ENCODE data around the gene MED13L. TPM values are rescaled to one million over a fixed set of nuclear protein-coding genes. Genes with fewer than 3 reads are reported as not detected.

MED13L gene
- total RNA-seq, 4 donors from 2014 or later, result 126 to 194 (median 154) TPM

- no peaks in the 10 kb centered on the region for H3K9me3 ChIP-seq
- TF ChIP-seq EP300 (IDR thresholded peaks at IDR 0.05; ENCODE audit: low read depth) (no peak), POLR2A (IDR thresholded peaks at IDR 0.05) (no peak), CTCF (IDR thresholded peaks at IDR 0.05) (no peak), POLR2AphosphoS5 (IDR thresholded peaks at IDR 0.05) (no peak)
- H3K27ac ChIP-seq, result no peak overlapping the region
- H3K27me3 ChIP-seq, result no peaks in the 10 kb centered on the region
- no peaks in the 10 kb centered on the region for H3K36me3 ChIP-seq
- in situ Hi-C loops (cut with MboI; ENCODE audit: low pct_ligation_motif_present in 1 of 4, low pct_unique_long_range_greater_than_20kb in 1 of 4, low sequenced_read_pairs in 3 of 4), result no loop called here
- 80 to 86% methylated on average over 4 of the region's 4 CpGs for WGBS, 2 donors (ENCODE audit: low coverage in 1 of 2)
- no peak for DNase-seq
- peaks cover 0 to 69% (median 28%) of the 10 kb centered on the region in 4 donors for H3K4me1 ChIP-seq
- no peak overlapping the region for H3K4me3 ChIP-seq
- intact Hi-C loops (cut with DNase I; ENCODE audit: low total_unique reads), result no loop called here
Measured at GRCh38 chr12:116140529-116140928, 137.0 kb downstream of the MED13L start.

- intact Hi-C loops (cut with DNase I; ENCODE audit: low total_unique reads) (no loop called here), in situ Hi-C loops (cut with MboI; ENCODE audit: low pct_ligation_motif_present in 1 of 4, low pct_unique_long_range_greater_than_20kb in 1 of 4, low sequenced_read_pairs in 3 of 4) (no loop called here)
- H3K4me1 ChIP-seq, result peaks cover 0 to 71% (median 37%) of the 10 kb centered on the region in 4 donors
- no peaks in the 10 kb centered on the region for H3K9me3 ChIP-seq
- TF ChIP-seq EP300 (IDR thresholded peaks at IDR 0.05; ENCODE audit: low read depth), result no peak
- no peak for TF ChIP-seq CTCF (IDR thresholded peaks at IDR 0.05)
- no peak for TF ChIP-seq POLR2AphosphoS5 (IDR thresholded peaks at IDR 0.05)
- no peak for TF ChIP-seq POLR2A (IDR thresholded peaks at IDR 0.05)
- H3K27ac ChIP-seq, result peak overlapping the region in 2 of 4 donors; percentile 0 to 14
- no peaks in the 10 kb centered on the region for H3K36me3 ChIP-seq
- H3K4me3 ChIP-seq, result no peak overlapping the region
- no peaks in the 10 kb centered on the region for H3K27me3 ChIP-seq
- DNase-seq, result no peak
Measured at GRCh38 chr12:116138781-116139180, 138.7 kb downstream of the MED13L start.

- Histone ChIP-seq H3K9me3 (no peaks in the 10 kb centered on the region), H3K36me3 (no peaks in the 10 kb centered on the region), H3K4me3 (no peak overlapping the region), H3K4me1 (peaks cover 0 to 70% (median 35%) of the 10 kb centered on the region in 4 donors), H3K27ac (peak overlapping the region in 2 of 4 donors; percentile 0 to 14), H3K27me3 (no peaks in the 10 kb centered on the region)
- intact Hi-C loops (cut with DNase I; ENCODE audit: low total_unique reads), result no loop called here
- TF ChIP-seq EP300 (IDR thresholded peaks at IDR 0.05; ENCODE audit: low read depth) (no peak), POLR2A (IDR thresholded peaks at IDR 0.05) (no peak), CTCF (IDR thresholded peaks at IDR 0.05) (no peak), POLR2AphosphoS5 (IDR thresholded peaks at IDR 0.05) (no peak)
- in situ Hi-C loops (cut with MboI; ENCODE audit: low pct_ligation_motif_present in 1 of 4, low pct_unique_long_range_greater_than_20kb in 1 of 4, low sequenced_read_pairs in 3 of 4), result no loop called here
- no peak for DNase-seq
- 55 to 70% methylated on average over 2 of the region's 2 CpGs for WGBS, 2 donors (ENCODE audit: low coverage in 1 of 2)
Measured at GRCh38 chr12:116138364-116138763, 139.1 kb downstream of the MED13L start.

- peak overlapping the region in 1 of 4 donors; percentile 12 for H3K27ac ChIP-seq
- no peaks in the 10 kb centered on the region for H3K36me3 ChIP-seq
- whole genome bisulfite sequencing, 2 donors (ENCODE audit: low coverage in 1 of 2), result 38 to 70% methylated on average over 1 to 2 of the region's 2 CpGs
- no peak overlapping the region for H3K4me3 ChIP-seq
- in situ Hi-C loops (cut with MboI; ENCODE audit: low pct_ligation_motif_present in 1 of 4, low pct_unique_long_range_greater_than_20kb in 1 of 4, low sequenced_read_pairs in 3 of 4), result no loop called here
- H3K9me3 ChIP-seq, result no peaks in the 10 kb centered on the region
- TF ChIP-seq POLR2A (IDR thresholded peaks at IDR 0.05) (no peak), POLR2AphosphoS5 (IDR thresholded peaks at IDR 0.05) (no peak), CTCF (IDR thresholded peaks at IDR 0.05) (no peak), EP300 (IDR thresholded peaks at IDR 0.05; ENCODE audit: low read depth) (no peak)
- no peaks in the 10 kb centered on the region for H3K27me3 ChIP-seq
- intact Hi-C loops (cut with DNase I; ENCODE audit: low total_unique reads), result no loop called here
- H3K4me1 ChIP-seq, result peaks cover 0 to 70% (median 31%) of the 10 kb centered on the region in 4 donors
- no peak for DNase-seq
Measured at GRCh38 chr12:116137318-116137717, 140.2 kb downstream of the MED13L start.

Data from transverse colon (tissue), 4 donors.